NOMO-1 treated with dmso at 0.1 percent for 144 hours (cell line): ENCODE results near the gene CRIP1.
A peak's percentile ranks its signal among the peaks of the same experiment; 100 is the strongest.

Experiments used
- DNase-seq: peaks from one replicate; lab custom pipeline; 2025; ENCODE audit not compliant: unreplicated experiment; lab: John Stamatoyannopoulos, UW

The CRIP1 gene

DNA sequence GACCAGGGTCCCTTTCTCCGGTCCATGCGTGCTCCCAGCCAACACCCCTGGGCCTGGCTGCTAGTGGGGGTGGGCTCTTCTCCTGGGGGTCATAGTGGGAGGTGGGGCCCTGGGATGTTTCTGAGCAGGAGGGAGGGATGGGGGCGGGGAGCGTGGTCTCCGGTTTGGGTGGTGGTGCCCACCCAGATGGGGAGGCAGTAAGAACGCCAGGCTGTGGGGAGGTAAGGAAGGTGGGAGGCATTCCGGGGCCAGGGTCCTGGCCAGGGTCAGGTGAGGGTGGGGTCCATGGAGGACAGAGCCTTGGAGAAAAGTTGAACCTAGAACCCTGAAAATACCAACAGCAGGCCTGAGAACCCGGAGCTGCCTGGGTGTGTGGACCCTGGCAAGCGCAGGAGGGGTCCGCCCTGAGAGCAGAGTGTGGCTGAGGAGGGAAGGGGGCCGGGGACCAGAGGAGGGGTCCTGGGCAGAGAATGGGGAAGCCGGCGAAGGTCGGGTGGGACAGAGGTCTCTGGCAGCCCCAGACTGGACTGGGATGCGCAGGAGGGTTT is 6.4 kb upstream of the CRIP1 start:
- no peak for DNase-seq

DNA sequence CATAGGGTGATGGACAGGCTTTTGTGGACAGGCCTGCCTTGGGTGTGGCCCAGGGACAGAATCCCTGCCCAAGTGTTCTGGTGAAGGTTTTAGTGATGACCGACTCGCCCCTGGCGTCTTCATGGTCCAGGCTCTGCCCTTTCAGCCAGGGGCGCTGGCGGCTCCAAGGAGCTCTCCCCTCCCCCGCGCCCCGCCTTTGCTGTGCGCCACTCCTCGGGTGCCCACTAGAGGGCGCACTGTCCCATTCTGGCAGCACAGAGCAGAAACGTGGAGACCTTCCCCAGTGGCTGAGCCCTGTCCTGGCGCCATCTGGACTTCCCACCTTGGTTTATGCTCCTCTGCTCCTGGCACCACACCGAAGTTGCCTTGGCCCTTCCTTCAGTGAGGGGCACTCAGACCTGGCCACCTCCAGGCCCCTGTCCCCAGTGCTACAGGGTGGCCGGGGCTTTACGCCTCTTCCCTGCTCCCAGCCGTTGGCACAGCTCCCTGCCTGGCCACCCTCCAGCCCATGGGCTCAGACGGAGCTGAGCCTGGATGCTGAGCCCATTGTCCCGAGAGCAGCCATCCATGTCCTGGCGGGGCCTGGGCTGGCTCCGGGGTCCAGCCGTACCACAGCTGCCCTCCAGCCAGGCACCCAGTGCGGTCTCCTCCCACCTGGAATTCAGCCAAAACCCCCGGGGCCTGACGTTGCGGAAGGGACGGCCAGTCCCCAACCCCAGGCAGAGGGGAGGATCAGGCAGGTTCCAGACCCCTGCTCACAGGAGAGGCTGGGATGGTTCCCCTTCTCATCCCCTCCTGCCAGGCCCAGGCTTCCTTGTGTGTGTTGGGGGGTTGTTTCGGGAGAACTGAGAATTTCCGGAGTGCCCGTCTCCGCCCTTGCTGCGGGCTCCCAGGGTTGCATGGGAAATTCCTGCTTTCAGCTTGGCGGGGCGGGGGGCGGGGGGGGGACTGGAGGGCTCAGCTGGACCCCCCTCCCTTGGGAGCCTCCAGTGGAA is 5.6 kb upstream of the CRIP1 start:
- DNase-seq = peak; percentile 58

DNA sequence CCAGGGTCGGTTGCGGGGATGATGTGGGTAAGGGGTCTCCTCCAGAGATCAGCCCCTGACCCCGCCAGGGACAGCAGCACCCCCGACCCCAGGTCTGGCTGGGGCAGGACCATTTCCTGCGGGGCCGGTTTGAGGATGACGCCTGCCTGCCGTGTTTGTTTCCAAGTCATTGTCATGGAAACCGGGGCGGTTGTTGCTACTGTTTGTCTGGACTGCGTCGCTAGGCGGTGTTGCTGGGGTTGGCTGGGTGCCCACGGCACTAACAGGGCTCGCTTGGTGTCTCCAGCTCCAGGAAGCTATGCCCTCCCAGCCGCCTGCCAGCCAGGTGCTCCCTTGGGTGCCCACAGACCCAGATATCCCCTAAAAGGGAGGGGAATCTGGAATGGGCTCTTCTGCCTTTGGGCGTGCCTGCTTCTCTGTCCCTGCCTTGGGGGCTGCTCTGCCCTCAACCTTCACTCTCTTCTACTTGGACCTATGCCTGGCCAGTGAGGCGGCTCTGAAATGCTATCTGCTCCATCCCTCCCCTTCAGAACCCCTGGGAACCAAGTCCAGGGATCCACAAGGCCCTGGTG is 4.7 kb upstream of the CRIP1 start:
- DNase-seq = peak; percentile 66

DNA sequence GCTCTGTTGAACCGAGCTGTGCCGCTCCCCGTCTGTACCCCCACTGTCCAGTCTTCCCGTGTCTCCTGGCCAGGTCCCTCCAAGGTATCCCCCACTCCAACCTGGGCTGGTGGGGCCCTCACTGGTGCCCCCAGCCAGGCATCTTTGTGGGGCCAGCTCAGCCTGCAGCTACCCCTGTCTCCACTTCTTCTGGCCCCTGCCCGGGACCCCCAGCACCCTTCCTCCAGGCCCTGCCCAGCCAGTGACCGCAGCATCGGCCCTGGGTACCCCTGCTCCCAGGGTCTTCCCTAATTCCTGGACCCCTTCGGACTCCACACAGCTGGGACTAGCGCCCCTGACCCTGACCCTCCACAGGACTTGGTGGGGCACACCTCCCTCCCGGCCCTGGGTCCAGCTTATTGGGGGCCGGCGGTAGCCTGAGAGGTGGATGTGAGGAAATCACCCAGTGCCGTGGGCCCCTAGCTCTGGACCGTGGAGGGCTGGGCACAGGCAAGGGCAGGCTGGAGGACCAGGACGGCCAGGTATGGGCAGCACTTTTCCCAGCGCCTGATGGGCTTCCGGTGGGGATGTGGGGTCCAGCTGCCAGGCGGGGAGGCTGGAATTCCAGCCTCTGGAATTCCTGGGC is 4.1 kb upstream of the CRIP1 start:
- no peak for DNase-seq

DNA sequence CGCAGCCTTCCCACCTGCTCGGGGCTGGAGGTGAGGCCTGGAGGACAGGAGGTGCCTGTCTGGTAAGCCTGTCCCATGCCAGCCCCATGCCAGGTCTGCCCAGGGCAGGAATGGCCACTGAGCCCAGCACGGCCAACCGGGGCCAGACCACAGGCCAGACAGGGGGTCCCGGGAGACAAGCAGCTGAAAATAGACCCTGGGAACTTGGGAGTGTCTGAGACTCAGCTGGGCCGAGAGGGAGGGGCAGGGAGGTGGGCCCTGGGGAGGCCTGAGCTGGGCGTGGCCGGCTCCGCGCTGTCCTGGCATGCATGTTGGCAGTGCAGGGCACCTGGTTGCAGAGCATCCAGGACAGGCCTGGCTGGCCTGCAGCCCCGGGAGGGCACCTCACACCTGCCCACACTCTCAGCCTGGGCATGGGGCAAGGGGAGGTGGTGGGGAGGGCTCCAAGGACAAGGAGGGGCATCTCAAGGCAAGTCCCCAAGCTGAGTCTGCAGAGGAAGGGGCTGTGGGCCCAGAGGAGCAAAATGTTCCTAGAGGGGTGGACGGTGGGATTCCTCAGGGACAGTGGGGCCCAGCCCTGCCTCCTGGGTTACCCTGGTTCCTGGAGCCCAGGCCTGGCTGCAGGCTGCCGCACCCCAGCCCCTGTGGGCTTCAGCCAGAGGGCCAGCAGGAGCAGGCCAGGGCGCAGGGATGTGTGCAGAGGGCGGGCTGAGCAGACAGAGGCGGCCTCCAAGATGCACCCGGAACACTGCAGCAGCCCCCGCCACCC is 3.2 kb upstream of the CRIP1 start:
- no peak for DNase-seq

DNA sequence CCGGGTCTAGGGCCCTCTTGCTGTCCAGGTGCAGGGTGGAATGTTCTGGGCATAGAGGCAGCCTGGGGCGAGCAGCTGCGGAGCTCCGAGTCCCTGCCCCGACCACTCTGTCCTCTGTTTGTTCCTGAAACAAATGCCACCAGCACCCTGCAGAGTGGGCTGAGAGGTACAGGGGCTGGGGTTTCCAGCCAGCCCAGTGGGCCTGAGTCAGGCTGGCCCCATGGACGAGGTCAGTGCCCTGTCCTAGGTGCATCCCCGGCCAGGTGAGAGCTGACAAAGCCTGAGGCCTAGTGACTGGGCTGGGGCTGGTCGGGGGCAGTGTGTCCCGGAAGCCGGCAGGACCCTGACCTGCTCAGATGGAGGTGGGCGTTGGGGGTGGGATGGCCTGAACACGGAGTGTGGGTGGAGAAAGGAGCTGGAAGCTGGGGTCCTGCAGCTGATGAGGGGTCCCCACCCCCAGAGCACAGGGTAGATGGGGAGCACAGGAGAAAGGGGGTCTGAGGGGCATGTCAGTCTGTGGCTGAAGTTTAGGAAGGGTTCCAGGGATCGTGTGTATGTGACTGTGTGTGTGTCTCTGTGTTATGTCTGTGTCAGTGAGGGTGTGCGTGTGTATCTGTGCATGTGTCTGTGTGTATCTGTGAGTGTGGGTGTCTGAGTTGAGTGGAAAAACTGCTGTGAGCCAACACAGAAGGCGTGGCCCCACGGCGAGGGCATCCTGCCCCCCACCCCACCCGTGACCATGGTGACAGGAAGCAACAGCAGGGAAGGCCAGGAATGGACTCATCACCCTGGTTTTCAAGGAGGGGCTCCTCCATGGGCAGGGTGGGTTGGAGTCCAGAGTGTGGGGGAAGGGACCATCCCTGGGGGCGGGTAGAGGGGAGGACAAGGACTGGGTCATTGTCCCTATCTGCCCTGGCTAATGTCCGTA is 2.4 kb upstream of the CRIP1 start:
- DNase-seq = no peak

DNA sequence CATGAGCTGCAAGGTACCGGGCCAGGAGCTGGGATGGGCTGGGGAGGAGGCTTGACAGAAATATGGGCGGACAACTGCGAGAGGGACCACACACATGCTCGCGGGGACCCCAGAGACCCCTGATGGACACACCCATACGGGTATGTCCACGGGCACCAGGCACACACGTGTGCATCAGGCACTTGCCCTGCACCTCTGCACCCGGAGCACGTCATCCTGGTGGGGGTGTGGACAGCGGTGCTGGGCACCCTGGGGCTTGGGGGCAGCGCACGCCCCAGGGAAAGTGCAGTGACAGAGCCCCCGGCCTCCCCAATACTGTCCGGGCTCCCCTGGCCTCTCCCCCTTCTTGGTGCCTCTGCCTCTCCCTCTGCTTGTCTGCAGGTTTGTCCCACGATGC is 1.7 kb upstream of the CRIP1 start:
- no peak for DNase-seq

DNA sequence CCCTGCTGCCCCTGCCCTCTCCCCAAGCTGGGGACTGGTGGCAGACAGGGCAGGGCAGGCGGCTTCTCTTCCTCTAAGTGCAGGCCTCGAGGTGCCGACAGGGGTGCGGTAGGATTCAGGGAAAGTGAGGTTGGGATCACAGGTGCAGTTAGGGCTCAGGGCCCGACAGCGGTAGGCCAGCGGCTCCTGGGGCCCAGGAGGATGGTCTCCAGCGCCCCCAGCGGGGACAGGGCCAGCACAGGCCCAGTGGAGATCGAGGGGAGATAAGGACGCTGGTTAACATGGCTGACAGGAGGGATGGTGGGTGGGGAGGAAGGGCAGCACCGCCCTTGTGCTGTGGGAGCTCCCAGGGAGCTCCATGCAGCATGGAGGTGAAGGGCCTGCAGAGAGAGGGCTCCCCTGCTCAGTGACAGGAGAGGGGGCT is 935 bp upstream of the CRIP1 start:
- peak; percentile 9 for DNase-seq

DNA sequence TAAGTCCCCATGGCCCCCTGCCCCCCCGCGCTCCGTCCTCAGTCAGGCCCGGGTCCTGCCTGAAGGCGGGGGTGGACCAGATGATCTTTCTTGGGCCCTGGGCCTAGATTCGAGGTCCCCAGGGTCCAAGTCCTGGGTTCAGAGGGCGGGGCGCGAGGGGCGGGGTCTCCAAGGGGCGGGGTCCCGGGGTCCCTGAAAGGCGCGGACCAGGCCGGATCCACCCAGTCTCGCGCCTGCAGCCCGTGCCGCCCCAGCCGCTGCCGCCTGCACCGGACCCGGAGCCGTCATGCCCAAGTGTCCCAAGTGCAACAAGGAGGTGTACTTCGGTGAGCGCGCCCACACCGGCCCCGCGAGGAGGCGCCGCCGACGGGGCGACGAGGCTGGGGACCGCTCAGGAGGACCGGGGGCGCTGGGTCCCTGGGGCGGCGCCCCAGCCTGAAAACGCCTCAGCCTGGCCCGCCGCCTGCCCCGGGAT is 325 bp downstream of the CRIP1 start:
- DNase-seq = no peak

DNA sequence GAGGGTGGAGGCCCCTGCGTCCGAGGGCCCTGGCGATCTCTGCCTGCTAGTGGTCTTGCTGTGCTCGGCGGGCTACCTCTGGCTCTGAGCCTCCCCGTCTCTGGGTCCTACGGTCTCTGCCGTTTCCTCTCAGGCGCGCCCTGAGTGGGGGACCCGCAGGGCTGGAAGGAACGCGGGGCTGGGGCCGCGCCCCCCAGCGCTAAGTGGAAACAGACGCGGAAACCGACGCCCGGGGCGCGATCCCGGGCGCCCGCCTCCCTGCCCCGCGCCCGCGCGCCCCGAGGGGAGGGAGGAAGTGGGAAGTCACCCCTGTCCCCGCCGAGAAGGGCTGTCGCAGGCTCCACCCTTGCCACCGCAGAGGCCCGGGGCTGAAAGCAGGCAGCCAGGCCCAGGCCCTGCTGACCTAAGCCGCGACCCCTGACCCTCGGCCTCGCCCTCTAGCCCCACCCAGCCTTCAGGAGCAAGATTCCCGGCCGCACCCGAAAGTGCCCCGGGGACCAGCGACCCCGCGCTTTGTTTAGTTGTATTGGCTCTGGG is 831 bp downstream of the CRIP1 start:
- DNase-seq = peak; percentile 55

DNA sequence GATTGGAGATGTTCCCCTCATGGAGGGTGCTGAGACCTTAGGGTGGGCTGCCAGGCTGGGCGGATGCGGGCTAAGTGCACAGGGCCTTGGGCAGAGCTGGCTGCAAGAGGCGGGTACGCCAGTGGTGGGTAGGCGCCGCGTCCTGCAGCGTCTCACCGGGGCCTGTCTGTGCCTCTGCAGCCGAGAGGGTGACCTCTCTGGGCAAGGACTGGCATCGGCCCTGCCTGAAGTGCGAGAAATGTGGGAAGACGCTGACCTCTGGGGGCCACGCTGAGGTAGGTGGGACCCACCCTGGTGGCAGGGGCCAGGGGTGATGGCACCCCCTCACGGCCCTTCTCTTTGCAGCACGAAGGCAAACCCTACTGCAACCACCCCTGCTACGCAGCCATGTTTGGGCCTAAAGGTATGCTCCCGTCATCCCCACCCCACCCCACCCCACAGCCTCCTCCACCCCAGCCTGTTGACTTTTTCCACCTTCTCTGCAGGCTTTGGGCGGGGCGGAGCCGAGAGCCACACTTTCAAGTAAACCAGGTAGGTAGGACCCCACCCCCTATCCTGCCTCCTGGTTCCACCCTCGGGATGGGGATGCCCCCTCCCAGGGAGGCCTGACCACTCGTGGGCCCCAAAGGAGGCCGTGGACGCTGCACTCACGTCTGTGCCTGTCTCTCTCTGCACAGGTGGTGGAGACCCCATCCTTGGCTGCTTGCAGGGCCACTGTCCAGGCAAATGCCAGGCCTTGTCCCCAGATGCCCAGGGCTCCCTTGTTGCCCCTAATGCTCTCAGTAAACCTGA is 1.5 kb downstream of the CRIP1 start:
- DNase-seq = no peak

DNA sequence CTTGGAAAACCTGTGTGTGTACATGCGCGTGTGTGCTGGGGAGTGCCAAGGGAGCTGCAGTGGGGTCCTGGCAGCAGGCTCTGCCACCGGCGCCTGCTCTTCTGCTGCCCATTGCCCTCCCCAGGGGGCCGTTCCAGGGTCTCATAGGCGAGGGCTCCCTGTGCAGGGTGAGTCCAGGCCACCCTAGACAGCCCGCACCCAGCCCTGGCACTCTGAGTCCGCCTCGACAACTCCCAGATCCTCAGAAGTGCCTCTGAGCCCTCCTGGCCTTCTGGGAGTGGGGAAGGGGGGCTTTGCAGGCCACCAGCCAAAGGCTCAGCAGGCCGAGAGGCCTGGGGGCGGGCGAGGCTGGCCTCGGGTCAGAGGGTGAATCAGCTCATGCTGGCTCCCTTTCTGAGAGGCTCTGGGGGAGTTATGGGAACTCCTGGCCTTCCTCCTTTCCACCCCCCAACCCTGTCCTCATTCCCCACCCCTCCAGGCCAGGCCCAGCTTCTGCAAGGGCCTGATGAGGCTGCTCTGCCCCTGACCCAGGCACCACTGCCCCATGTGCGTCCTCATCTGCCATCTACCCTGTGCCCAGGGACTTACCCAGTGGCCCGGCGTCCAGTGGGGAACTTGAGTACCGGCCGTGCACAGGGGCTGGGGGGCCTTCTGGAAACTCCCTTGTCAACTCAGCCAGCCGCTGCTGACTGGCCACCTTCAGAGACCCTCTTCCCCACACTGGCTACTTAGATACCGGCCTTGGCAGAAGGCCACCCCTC is 2.3 kb downstream of the CRIP1 start:
- no peak for DNase-seq

DNA sequence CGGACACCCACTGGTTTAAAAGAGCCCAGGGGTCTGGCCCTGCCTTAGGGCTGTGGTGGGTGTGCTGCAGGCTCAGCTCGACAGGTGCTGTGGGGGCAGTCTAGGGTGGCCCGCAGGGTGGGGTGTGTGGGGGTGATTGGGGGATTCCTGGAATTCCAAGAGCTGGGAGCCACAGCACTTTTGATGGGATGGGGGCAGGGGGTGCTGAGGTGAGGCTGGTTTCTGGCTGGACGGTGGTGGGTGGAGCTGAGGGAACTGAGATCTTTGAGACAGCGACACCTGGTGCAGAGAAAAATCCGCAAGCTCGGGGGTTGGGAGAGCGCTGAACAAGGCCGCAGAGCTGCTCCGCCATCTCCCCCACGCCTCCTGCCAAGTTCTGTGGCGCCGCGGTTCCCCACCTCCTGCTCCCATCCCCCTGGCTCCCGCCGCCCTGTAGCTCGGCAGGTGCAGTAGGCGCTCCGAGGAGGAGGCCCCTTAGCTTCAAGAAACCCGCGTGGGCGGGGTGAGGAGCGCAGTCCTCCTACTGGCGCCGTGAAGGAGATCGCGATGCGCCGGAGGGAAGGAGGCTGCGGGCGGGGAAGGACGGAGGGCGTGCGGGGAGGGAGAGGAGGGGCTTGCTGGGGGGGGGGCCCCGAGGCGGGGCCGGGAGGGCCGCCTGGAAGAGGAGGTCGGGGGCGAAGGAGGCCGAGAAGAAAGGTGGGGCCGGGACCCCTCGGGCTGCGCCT is 3.0 kb downstream of the CRIP1 start:
- DNase-seq = peak; percentile 86

DNA sequence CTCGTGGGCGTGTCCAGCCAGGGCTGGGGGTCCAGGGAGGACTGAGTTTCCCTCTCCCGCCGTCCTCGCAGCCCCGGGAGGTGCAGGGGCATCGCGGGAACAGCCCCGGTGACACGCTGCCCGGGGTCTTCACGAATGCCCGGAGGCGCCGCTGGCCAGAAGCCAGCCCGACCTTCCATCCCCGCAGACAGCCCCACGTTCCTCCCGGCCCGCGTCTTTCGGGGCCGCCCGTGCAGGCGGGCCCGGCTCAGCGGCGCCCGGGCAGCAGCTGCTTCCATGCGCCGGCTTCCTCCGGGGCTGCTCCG is 3.5 kb downstream of the CRIP1 start:
- no peak for DNase-seq

DNA sequence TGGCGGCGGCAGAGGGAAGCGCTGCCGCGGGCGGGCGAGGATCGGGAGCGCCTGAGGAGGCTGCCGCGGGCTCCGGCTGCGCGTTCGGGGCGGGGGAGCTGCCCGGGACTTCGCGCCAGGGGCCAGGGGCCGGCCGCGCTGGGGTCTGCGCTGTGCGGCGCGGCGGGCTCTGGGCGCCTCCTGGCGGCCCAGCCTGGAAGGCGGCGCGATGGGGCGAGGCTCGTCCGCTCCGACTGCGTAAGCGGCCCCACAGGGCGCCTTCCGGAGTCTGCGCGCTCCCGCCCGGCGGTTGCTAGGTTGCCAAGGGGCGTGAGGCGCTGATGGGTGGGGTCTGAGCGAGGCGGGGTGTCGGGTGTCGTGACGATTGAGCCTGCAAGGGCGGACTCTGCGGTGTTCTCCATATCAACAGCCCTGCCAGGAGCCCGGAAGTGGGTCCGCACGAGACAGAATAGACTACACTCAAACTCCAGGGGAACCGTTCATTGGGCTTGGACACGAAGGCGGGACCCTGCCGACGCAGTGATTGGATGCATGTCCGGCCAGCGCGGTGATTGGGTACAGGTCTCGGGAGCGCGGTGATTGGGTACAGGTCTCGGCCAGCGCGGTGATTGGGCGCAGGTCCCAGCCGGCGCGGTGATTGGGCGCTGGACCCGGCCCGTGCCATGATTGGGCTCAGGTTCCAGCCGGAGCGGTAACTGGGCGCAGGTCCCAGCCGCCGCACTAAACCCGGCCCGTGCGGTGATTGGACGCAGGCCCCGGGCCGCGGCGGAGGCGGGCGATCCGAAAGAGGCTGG is 4.1 kb downstream of the CRIP1 start, which contains the start of gene TEDC1:
TSS of gene TEDC1 (plus strand) at position 675 of the 794 bp plus-strand sequence. CDS start 130 bp downstream, outside the sequence.
- DNase-seq = peak; percentile 100

DNA sequence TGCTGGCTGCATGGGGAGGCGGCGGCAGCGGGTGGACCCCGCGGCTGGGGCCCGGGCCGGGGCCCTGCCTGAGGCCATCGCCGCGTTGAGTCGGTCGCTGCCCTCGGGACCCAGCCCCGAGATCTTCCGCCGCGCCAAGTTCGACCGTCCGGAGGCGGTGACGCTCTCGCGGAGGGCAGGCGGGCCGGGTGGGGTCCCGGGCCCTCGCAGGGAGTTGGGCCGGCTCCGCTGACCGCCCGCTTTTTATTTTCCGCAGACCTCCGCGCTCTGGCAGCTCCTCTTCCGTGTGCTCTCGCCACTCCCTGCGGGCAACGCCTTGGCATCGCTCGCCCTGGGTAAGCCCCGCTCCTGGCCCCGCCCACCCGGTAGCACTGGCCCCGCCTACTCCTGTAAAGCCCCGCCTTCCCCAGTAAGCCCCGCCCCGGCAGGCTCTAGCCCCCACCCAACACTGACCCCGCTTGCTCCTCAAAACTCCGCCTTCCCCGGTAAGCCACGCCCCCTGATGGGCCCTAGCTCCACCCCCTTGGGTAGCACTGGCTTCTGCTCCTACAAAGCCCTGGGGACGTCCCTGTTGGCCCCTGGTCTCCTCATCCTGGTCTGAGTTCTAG is 4.8 kb downstream of the CRIP1 start:
- DNase-seq = peak; percentile 57
